Measurements from ENCODE around the gene C11orf97.
"Not testable (repeated sequence)": the region's sequence is repeated elsewhere in the genome, so short reads cannot be mapped to it uniquely, and the experiment has no call there.

C11orf97 gene

GRCh38 chr11:94558468-94558867 is 46.2 kb downstream of the C11orf97 start:
- DNase-seq, result no peak

GRCh38 chr11:94558932-94559331 is 46.7 kb downstream of the C11orf97 start:
- no peak for DNase-seq

- no peak for DNase-seq
Observed at GRCh38 chr11:94559361-94559760, 47.1 kb downstream of the C11orf97 start.

- no peak for DNase-seq
Observed at GRCh38 chr11:94560834-94561233, 48.6 kb downstream of the C11orf97 start.

- DNase-seq, result no peak
Observed at GRCh38 chr11:94563176-94563847, 51.1 kb downstream of the C11orf97 start.

- no peak for DNase-seq
Observed at GRCh38 chr11:94563848-94564467, 51.7 kb downstream of the C11orf97 start.

- DNase-seq, result no peak
Observed at GRCh38 chr11:94567181-94567670, 55.0 kb downstream of the C11orf97 start, which contains the start of gene PIWIL4. Gene PIWIL4 (plus strand): TSS chr11:94567368. CDS start chr11:94567519, 151 bp downstream.

- no peak for DNase-seq
Observed at GRCh38 chr11:94568200-94568599, 55.9 kb downstream of the C11orf97 start.

GRCh38 chr11:94568717-94569116 is 56.5 kb downstream of the C11orf97 start:
- DNase-seq, result no peak

- not testable (repeated sequence) for DNase-seq
Observed at GRCh38 chr11:94572975-94573374, 60.7 kb downstream of the C11orf97 start.

- no peak for DNase-seq
Observed at GRCh38 chr11:94574193-94574961, 62.1 kb downstream of the C11orf97 start.

- DNase-seq, result no peak
Observed at GRCh38 chr11:94576306-94576705, 64.0 kb downstream of the C11orf97 start.

GRCh38 chr11:94577841-94578240 is 65.6 kb downstream of the C11orf97 start:
- no peak for DNase-seq
